ENCODE data around the gene PANX2.
"Not testable (repeated sequence)": the region's sequence is repeated elsewhere in the genome, so short reads cannot be mapped to it uniquely, and the experiment has no call there.

The PANX2 gene, protein sequence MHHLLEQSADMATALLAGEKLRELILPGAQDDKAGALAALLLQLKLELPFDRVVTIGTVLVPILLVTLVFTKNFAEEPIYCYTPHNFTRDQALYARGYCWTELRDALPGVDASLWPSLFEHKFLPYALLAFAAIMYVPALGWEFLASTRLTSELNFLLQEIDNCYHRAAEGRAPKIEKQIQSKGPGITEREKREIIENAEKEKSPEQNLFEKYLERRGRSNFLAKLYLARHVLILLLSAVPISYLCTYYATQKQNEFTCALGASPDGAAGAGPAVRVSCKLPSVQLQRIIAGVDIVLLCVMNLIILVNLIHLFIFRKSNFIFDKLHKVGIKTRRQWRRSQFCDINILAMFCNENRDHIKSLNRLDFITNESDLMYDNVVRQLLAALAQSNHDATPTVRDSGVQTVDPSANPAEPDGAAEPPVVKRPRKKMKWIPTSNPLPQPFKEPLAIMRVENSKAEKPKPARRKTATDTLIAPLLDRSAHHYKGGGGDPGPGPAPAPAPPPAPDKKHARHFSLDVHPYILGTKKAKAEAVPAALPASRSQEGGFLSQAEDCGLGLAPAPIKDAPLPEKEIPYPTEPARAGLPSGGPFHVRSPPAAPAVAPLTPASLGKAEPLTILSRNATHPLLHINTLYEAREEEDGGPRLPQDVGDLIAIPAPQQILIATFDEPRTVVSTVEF

DNA sequence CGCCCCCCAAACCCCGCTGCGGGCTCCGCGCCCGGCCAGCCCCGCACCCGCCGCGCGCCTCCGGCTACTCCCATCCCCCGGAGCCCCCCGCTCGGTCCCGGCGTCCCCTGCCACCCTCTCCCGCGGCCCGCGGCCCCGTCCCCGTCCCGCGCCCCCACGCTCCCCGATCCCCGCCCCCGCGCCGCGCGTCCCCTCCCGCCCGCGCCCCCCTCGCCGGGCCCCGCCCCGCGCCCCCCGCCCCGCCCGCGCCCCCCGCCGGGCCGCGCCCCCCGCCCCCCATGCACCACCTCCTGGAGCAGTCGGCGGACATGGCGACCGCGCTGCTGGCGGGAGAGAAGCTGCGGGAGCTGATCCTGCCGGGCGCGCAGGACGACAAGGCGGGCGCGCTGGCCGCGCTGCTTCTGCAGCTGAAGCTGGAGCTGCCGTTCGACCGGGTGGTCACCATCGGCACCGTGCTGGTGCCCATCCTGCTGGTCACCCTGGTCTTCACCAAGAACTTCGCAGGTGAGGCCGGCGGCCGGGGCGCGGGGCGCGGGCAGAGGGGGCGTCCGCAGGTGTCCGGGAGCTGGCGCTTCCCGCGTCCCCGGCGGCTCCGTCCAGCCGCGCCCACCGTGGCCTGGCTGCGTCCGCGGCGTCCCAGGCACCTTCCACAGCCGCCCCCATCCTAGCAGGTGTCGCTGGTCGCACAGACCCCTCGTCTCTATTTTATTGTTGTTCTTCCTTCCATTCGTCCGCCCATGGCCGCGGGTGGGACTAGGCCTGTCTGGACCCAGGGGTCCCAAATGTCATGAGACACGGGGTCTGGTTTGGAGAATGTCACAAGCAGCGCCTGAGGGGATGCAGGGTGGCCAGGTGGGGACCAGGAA lies at the start of gene PANX2:
Gene PANX2 (plus strand): TSS at position 279 of the 866 bp plus-strand sequence. CDS start 0 bp downstream, at position 279.
- Histone ChIP-seq H3K4me1 (ENCODE audit: insufficient read depth, low read length) (no peaks in the 10 kb centered on the region), H3K9ac (ENCODE audit: low read length) (no peak within 1 kb of the TSS), H3K4me3 (ENCODE audit: low read depth in 1 of 2, low read length in 2 of 2) (no peak within 1 kb of the TSS), H3K27ac (ENCODE audit: low read depth, low read length) (no peak within 1 kb of the TSS), H3K36me3 (ENCODE audit: insufficient read depth, low read length) (no peaks in the 10 kb centered on the region), H3K27me3 (ENCODE audit: control insufficient read depth in 1 of 2, insufficient read depth in 2 of 2, low read length in 2 of 2) (peaks cover 6 to 35% of the 10 kb centered on the region in 2 donors), H3K9me3 (ENCODE audit: low read length) (no peaks in the 10 kb centered on the region)

DNA sequence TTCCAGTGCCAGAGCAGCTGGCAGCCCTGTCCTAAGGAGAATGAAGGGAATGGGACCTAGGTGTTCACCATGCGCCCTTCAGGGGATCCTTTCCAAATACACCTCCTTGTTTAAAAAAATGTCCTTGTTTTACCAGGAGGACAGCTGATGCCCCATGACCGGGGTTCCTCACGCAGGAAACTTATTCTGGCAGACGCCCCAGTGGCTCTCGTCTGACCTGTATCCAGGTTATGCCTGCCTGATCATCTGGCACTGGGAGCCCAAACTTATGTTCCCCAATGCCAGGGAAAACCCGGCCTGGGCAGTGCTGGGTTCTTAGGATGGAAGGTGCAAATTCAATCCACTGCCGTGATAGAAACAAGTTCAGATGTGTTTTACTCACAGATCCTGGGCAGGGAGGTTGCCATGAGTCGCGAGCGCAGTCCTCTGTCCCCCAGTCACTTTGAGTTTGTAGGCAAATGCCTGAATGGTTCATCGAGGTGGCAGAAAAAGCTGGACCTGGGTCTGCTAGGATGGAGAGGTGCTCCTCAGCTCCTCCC lies 49.3 kb upstream of the PANX2 start:
- Histone ChIP-seq H3K4me3 (ENCODE audit: low read depth in 1 of 2, low read length in 2 of 2) (no peak overlapping the region), H3K36me3 (ENCODE audit: insufficient read depth, low read length) (no peaks in the 10 kb centered on the region)

DNA sequence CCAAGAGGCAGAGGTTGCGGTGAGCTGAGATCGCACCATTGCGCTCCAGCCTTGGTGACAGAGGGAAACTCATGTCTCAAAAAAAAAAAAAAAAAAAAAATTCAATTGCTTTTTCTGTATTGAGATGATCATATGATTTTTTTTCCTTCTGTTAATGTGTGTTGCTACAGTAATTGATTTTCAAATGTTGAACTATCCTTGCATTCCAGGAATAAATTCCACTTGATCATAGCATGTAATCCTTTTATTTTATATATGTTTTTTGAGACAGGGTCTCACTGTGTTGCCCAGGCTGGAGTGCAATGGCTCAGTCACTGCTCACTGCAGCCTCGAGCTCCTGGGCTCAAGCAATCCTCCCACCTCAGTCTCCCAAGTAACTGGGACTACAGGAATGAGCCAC lies 47.4 kb upstream of the PANX2 start:
- Histone ChIP-seq H3K9ac (ENCODE audit: low read length) (no peak overlapping the region), H3K27ac (ENCODE audit: low read depth, low read length) (no peak overlapping the region), H3K4me1 (ENCODE audit: insufficient read depth, low read length) (peaks cover 10% of the 10 kb centered on the region), H3K27me3 (ENCODE audit: control insufficient read depth in 1 of 2, insufficient read depth in 2 of 2, low read length in 2 of 2) (no peaks in the 10 kb centered on the region), H3K4me3 (ENCODE audit: low read depth in 1 of 2, low read length in 2 of 2) (no peak overlapping the region), H3K9me3 (ENCODE audit: low read length) (no peaks in the 10 kb centered on the region), H3K36me3 (ENCODE audit: insufficient read depth, low read length) (no peaks in the 10 kb centered on the region)

More for the DNA sequence above, 49.3 kb upstream of the PANX2 start:
- H3K27ac ChIP-seq (ENCODE audit: low read depth, low read length): no peak overlapping the region
- peaks cover 10% of the 10 kb centered on the region for H3K4me1 ChIP-seq (ENCODE audit: insufficient read depth, low read length)
- H3K27me3 ChIP-seq (ENCODE audit: control insufficient read depth in 1 of 2, insufficient read depth in 2 of 2, low read length in 2 of 2): no peaks in the 10 kb centered on the region
- H3K9ac ChIP-seq (ENCODE audit: low read length): no peak overlapping the region
- no peaks in the 10 kb centered on the region for H3K9me3 ChIP-seq (ENCODE audit: low read length)

DNA sequence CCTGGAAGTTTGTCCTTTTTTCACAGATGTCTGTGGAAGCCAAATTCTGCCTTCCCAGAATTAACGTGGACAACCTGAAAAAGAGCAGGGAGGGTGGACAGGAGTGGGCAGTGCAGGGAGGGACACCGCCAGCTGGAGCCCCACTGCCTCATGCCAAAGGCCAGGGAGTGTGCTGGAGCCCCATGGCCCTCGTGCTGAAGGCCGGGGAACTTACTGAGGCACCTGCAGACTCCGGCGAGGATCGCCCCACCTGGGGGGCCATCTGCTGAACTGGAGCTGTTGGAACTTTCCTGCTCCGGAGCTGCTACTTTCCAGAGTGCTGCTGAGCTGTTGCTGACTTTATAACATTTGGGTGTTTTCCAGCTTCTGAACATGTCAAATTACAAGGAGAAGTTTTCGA lies 45.5 kb upstream of the PANX2 start:
- Histone ChIP-seq H3K9ac (ENCODE audit: low read length) (no peak overlapping the region), H3K4me3 (ENCODE audit: low read depth in 1 of 2, low read length in 2 of 2) (no peak overlapping the region), H3K27ac (ENCODE audit: low read depth, low read length) (no peak overlapping the region), H3K27me3 (ENCODE audit: control insufficient read depth in 1 of 2, insufficient read depth in 2 of 2, low read length in 2 of 2) (no peaks in the 10 kb centered on the region), H3K36me3 (ENCODE audit: insufficient read depth, low read length) (no peaks in the 10 kb centered on the region), H3K9me3 (ENCODE audit: low read length) (no peaks in the 10 kb centered on the region), H3K4me1 (ENCODE audit: insufficient read depth, low read length) (no peaks in the 10 kb centered on the region)

DNA sequence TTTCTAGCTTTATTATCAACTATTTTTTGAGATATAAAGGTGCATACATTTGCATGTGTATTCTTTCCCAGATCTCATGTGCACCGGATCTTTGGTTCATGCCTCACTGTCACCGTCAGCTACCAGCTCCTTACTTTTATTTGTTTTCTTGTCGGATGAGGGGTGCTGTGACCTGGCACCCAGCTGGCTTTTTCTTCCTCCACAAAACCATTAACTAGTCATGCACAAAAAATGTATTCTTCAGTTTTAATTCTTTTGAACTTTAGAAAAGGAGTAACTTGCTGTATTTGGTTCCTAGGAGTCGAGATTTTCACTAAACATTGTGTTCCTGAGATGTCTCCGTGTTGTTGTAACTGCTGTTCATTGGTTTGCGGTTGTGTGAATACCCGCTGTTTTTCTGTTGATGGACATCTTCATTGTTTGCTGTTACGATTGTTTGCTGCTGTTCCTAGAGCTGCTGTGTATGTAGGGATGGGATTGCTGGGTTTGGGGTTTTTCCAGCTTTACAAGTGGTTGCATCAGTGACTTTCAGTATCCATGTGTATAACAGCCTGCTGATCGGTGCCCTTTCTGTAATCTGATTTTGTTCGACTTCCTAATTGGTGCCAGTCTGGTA lies 41.3 kb upstream of the PANX2 start:
- H3K27ac ChIP-seq (ENCODE audit: low read depth, low read length): no peak overlapping the region
- no peaks in the 10 kb centered on the region for H3K4me1 ChIP-seq (ENCODE audit: insufficient read depth, low read length)
- no peaks in the 10 kb centered on the region for H3K36me3 ChIP-seq (ENCODE audit: insufficient read depth, low read length)
- no peaks in the 10 kb centered on the region for H3K9me3 ChIP-seq (ENCODE audit: low read length)
- H3K4me3 ChIP-seq (ENCODE audit: low read depth in 1 of 2, low read length in 2 of 2): no peak overlapping the region
- no peak overlapping the region for H3K9ac ChIP-seq (ENCODE audit: low read length)
- H3K27me3 ChIP-seq (ENCODE audit: control insufficient read depth in 1 of 2, insufficient read depth in 2 of 2, low read length in 2 of 2): no peaks in the 10 kb centered on the region

DNA sequence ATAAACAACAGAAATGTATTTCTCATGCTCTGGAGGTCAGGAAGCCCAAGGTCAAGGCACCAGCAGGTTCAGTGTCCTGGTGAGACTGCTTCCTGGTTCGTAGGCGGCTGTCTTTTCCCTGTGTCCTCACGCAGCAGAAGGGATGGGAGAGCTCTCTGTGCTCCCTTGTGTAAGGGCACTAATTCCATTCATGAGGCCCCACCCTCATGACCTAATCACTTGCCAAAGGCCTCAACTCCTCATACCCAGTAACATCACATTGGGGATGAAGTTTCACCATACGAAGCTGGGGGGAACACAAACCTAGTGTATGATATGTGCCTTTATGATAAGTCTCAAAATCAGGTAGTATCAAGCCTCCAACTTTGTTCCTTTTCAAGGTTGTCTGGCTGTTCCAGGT lies 38.6 kb upstream of the PANX2 start:
- Histone ChIP-seq H3K9ac (ENCODE audit: low read length) (no peak overlapping the region), H3K9me3 (ENCODE audit: low read length) (no peaks in the 10 kb centered on the region), H3K27me3 (ENCODE audit: control insufficient read depth in 1 of 2, insufficient read depth in 2 of 2, low read length in 2 of 2) (no peaks in the 10 kb centered on the region), H3K4me1 (ENCODE audit: insufficient read depth, low read length) (peaks cover 6% of the 10 kb centered on the region), H3K4me3 (ENCODE audit: low read depth in 1 of 2, low read length in 2 of 2) (no peak overlapping the region), H3K27ac (ENCODE audit: low read depth, low read length) (no peak overlapping the region), H3K36me3 (ENCODE audit: insufficient read depth, low read length) (no peaks in the 10 kb centered on the region)

DNA sequence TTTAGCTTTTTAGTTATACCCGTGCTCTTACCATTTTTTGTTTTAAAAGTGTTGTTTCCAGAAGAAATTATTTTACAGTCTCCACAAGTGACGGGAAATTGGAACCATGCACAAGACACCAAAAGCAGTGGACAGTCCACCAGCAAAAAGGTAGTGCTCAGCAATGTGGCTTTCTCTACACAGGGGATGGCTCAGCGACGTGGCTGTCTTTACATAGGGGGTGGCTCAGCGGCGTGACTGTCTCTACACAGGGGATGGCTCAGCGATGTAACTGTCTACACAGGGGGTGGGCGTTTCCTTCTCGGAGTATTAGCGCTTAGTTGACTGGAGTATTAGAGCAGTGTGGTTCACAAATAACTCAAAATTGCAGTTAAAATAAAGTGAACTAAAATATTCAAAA lies 36.0 kb upstream of the PANX2 start:
- Histone ChIP-seq H3K27ac (ENCODE audit: low read depth, low read length) (no peak overlapping the region), H3K4me3 (ENCODE audit: low read depth in 1 of 2, low read length in 2 of 2) (no peak overlapping the region), H3K4me1 (ENCODE audit: insufficient read depth, low read length) (peaks cover 6% of the 10 kb centered on the region), H3K9me3 (ENCODE audit: low read length) (no peaks in the 10 kb centered on the region), H3K36me3 (ENCODE audit: insufficient read depth, low read length) (no peaks in the 10 kb centered on the region), H3K27me3 (ENCODE audit: control insufficient read depth in 1 of 2, insufficient read depth in 2 of 2, low read length in 2 of 2) (no peaks in the 10 kb centered on the region), H3K9ac (ENCODE audit: low read length) (no peak overlapping the region)

DNA sequence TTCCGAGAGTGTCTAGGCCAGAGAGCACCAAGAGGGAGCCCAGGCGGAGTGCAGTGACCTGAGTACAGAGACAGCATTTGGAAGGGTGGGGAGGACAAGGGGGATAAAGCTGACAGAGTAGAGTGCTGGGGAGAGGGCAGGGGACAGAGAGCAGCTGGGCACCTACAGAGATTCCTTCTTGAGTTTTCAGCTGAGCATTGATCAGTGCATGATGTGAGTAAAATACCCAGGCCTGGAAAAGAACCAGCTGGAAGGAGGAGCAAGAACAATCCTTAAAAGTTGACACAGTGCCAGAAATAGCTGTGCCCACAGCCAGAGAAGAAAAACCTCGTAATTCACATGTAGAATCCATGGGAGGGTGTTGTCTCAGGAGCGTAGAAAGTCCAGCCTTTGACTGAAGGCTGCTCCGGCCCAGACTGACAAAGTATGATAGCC lies 33.9 kb upstream of the PANX2 start:
- Histone ChIP-seq H3K4me1 (ENCODE audit: insufficient read depth, low read length) (peaks cover 6% of the 10 kb centered on the region), H3K4me3 (ENCODE audit: low read depth in 1 of 2, low read length in 2 of 2) (no peak overlapping the region), H3K9me3 (ENCODE audit: low read length) (no peaks in the 10 kb centered on the region), H3K27ac (ENCODE audit: low read depth, low read length) (no peak overlapping the region), H3K36me3 (ENCODE audit: insufficient read depth, low read length) (no peaks in the 10 kb centered on the region), H3K9ac (ENCODE audit: low read length) (no peak overlapping the region), H3K27me3 (ENCODE audit: control insufficient read depth in 1 of 2, insufficient read depth in 2 of 2, low read length in 2 of 2) (no peaks in the 10 kb centered on the region)

GRCh38 chr22:50137277-50137676 lies 33.3 kb upstream of the PANX2 start:
- not testable (repeated sequence) for H3K4me3 ChIP-seq (ENCODE audit: low read depth in 1 of 2, low read length in 2 of 2); H3K9ac ChIP-seq (ENCODE audit: low read length); H3K36me3 ChIP-seq (ENCODE audit: insufficient read depth, low read length); H3K4me1 ChIP-seq (ENCODE audit: insufficient read depth, low read length); H3K27me3 ChIP-seq (ENCODE audit: control insufficient read depth in 1 of 2, insufficient read depth in 2 of 2, low read length in 2 of 2); H3K27ac ChIP-seq (ENCODE audit: low read depth, low read length); H3K9me3 ChIP-seq (ENCODE audit: low read length)

GRCh38 chr22:50138041-50138440 lies 32.5 kb upstream of the PANX2 start:
- no peak overlapping the region for H3K27ac ChIP-seq (ENCODE audit: low read depth, low read length)

GRCh38 chr22:50138988-50139387 lies 31.5 kb upstream of the PANX2 start:
- Histone ChIP-seq H3K4me3 (ENCODE audit: low read depth in 1 of 2, low read length in 2 of 2) (no peak overlapping the region), H3K4me1 (ENCODE audit: insufficient read depth, low read length) (peaks cover 6% of the 10 kb centered on the region), H3K9ac (ENCODE audit: low read length) (no peak overlapping the region), H3K27me3 (ENCODE audit: control insufficient read depth in 1 of 2, insufficient read depth in 2 of 2, low read length in 2 of 2) (no peaks in the 10 kb centered on the region), H3K36me3 (ENCODE audit: insufficient read depth, low read length) (no peaks in the 10 kb centered on the region), H3K27ac (ENCODE audit: low read depth, low read length) (no peak overlapping the region), H3K9me3 (ENCODE audit: low read length) (no peaks in the 10 kb centered on the region)

More at GRCh38 chr22:50138041-50138440, 32.5 kb upstream of the PANX2 start:
- H3K27me3 ChIP-seq (ENCODE audit: control insufficient read depth in 1 of 2, insufficient read depth in 2 of 2, low read length in 2 of 2): no peaks in the 10 kb centered on the region
- no peaks in the 10 kb centered on the region for H3K36me3 ChIP-seq (ENCODE audit: insufficient read depth, low read length)
- H3K4me1 ChIP-seq (ENCODE audit: insufficient read depth, low read length): peaks cover 6% of the 10 kb centered on the region
- H3K9me3 ChIP-seq (ENCODE audit: low read length): no peaks in the 10 kb centered on the region
- no peak overlapping the region for H3K9ac ChIP-seq (ENCODE audit: low read length)
- no peak overlapping the region for H3K4me3 ChIP-seq (ENCODE audit: low read depth in 1 of 2, low read length in 2 of 2)

Measured in muscle layer of colon (tissue), 2 donors.